GM21619 (cell line): ENCODE results near the gene LHX1.

Experiments used
- ATAC-seq: cut with Tn5 transposase; IDR thresholded peaks from one replicate; pipeline ENCODE4 v1.9.1; 2021; ENCODE audit not compliant: unreplicated experiment

Gene LHX1

DNA sequence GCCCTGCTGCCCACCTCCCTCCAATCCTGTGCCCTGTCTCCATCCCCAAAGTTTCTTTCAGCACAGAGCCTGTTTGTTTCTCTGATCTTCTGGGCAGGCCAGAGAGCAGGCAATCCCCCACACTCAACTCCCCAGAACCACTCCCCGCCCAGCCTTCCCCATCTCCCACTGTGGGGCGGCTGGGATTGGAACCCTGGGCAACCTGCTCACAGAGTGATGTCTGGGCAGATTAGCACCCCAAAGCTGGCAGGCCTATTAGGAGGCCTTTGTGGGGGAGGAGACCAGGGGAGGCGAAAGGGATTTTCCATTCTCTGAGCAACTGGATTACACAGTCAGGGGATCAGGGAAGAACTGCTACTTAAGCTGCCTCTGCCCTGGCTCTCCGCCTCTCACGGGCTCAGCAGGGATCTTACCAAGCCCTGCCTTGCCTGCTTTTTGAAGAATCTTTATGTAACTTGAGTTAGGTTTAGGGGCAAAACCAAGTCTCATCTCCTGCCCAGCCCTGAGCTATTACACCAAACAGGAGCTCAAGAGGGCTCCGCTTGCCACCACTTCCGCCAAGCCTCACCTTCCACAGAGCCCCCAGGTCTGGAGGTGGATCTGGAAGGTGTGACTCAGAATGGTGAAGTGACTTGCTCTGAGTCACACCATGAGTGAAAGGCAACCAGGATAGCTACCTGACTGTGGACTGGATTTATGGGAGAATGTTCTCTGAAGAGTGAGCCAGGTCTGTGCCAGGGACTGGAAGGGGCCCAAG, 16.0 kb upstream of the LHX1 start:
- ATAC-seq = no peak

DNA sequence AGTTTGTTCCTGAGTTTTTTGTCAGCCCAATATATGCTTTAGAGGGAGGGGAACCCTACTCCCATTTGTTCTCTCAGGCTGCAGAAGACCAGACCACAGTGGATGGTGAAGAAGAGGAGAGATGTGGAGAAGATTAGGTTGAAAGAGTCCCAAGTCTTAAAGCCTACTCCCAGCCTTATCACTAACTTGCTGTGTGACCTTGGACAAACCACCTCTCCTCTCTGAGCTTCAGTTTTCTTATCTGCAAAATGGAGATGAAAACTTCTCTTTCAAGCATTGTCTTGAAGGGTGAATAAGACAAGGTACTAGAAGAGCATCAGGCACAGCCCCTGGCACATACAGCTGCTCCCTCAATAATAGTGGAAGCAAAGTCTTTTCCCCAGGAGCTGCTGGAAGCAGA, 15.1 kb upstream of the LHX1 start:
- ATAC-seq = no peak

DNA sequence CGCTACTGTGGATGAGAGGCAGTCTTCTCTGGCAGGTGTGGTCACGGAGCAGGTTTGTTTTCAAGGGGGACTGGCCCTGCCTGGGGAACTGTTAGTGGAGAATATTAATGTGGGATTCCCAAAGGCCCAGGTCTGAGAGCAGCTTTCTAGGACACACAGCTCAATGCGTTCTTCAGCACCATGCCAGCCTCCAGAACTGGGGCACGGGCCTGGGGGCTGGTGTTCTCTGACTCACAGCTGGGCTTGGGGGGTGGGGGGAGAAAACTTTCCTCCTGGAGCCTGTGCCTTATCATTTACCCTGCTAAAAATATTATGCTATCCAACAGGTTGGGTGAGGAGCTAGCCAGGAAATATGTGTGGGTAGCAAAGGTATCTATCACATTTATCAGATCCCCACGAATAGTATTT, 13.5 kb upstream of the LHX1 start:
- ATAC-seq = no peak

DNA sequence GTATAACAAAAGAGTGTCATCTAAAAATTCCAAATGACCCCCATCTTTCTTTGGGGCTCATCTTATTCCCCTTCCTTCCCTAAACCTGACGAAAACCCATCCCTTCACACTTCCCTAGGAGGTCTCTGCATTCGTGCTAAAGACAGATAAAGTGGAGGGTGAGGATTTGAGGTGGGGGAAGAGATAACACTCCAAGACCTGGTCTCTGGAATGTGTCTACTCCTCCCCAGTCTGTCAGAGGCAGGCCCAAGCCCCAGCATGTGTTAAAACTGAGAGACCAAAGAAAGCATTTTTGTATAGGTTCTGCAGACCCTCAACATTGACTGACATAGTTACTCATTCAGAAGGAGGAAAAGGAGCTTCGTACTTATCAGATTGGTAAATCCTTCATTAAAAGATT, 11.0 kb upstream of the LHX1 start:
- no peak for ATAC-seq

DNA sequence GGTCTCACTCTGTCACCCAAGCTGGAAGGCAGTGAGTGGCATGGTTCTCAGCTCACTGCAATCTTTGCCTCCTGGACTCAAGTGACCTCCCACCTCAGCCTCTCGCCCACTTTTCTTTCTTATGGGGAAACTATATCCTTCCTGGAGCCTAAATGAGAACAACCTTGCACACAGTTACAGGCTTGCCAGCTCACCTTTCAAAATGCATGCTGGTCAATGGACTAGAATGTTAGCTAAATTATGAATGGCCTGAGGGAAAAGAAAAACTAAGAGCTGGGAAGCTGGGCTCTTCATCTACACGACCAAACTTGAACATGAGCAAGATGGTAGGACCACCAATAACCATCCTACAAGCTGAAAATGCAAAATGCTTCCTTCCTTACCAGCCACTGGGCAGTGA, 10.6 kb upstream of the LHX1 start:
- no peak for ATAC-seq

DNA sequence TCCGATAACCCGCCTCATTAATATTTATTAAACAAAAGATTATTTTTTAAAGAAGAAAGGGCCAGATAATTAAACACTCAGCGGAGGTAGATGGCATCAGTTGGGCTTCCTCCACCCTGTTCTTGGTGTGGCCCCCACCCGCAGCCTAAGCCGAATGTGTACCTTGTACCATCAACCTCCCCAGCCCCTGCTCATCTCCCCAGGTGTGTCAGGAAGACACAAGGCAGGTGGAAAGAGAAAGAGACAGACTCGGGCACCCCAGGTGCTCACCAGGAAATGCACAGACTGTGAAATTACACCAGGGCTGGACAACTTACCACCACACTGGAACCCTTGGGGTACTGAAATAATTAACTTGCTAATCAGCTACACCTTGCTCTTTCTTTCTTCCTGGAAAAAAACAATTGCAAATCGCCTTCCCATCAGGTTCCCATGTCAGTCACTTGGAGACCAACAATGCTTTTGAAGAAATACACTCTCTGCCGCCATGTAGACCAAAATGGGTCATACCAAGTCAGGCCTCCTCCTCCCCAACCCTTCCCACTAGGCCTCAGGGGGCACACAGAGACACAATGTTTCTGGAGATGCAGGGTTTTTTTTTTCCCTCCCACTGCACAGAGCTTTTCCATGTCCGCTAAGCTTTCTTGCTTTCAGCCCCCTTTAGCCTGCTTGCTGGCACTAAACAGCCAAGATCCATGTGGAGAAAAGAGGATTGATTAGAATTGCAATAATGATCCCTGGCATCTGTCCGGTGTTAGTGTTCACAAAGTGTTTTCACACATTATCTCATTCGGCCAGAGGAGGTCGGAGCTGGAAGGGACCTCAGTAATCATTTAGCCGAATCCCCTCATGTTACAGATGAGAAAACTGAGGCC, 8.6 kb upstream of the LHX1 start:
- ATAC-seq = no peak

DNA sequence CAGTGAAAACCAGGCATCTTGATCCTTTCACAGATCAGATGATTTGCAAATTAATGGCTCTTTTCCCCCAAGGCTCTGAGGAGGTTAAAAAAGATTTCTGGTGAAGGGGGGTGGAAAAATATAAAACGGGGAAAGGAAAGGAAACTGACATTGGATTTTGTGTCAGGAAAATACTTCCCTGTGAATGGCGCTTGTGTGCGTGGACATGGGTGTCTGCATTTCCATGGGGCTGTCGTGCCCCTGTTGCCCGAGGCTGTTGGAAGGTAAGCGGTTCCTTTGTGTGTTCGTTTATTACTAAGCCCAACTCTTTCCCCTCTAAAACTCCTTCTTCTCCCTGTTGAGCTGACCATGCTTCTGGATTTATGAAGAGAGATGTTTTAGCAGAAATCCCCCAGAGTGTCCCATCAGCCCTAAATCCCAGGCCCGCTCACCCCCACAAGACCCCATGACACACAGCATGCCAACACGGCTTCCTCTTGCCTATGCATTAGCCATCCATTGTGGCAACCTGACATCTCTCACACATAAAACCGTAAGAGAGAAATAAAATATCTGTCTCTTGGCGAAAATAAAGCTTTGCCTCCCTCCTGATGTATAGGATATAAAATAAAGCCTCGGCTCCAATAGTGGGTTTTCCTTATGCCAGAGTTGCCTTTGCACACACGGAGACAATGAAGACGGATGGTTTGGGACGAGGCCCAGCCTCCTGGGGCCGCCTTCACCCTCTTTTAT, 7.3 kb upstream of the LHX1 start:
- no peak for ATAC-seq

DNA sequence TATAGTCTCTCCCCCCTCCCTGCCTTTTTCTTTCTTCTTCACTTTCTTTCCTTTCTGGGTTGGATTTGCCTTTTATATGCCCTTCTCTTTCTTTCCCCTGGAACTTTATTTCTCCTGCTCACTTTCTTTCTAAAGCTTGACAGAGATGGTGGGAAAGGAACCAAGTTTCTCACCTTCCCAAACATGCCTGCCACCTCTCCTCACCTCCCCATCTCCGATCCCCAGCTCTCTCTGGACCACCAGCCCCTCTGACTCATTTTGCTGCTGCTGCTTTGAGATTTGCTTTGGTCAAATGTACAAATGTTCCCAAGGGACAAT, 6.7 kb upstream of the LHX1 start:
- no peak for ATAC-seq

DNA sequence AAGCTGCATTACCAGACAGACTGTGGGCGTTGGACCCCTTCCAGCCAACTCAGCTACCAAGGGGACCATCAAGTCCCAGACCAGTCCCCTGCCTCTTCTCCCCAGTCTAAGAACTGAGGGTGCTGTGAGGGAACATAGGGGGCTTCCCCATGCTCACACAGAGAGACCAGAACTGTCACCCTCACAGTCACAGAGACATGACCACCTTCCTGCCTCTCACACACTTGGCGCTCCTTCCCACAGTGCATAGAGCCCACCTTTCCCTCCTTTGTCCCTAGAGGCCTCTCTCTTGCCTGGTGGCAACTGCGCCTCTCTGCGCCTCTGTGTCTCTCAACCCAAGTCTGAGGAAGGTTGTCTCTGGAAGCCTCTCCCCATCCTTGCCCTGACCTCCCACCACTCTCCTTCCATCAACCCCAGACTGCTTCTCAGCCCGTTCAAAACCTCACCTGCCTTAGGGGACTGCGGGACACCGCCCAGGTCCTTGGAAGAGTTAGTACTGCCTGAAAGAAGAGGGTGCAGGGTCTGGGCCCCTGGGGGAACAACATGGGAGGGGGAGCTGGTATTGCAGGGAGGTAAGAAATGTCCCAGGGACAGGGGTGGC, 6.1 kb upstream of the LHX1 start:
- no peak for ATAC-seq

DNA sequence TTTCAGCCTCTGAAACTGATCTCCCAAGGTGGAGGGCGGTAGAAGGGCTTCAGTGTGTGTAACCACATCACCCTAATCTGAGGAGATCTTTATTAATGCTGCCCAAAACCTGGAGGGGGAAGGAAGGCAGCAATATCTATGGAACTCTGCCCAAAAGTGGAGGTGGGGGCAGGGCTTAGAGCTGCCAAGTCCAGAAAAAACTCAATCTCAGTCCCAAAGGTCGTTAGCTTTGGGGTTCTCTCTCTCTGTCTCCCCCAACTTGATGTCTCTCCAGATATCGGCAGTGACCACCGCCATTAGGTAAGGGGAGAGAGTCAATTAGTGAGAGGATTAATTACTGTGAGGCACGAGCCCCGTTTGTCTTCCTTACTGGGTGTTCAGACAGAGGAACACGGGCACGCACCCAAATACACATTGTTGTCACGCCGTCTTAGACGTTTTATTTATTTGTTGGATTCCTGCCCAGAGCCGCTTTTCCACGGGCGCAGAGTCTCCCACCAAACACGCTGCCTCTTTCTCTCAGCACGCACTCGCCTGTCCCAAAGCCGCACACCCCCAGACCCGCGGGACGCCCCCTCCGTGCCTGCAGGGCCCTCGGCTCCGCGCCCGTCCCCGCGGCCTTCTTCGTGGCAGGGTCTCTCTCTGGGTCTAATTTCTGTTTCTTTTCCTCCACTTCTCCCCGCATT, 5.4 kb upstream of the LHX1 start:
- no peak for ATAC-seq

DNA sequence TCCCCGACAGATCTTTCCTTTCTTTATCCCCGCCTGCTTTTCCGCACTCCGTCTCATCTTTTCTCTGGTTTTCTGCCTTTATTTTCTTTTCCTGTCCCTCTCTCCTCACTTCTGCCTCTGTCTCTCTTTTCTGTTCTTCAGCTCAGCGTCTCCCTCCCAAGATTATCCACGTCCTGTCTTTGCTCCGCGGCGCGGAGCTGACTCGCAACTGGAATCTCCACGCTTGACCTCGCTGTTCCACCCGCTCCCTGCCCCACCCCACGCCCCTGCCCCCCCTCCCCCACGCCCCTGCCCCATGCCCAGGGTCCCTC, 4.9 kb upstream of the LHX1 start:
- ATAC-seq = no peak

DNA sequence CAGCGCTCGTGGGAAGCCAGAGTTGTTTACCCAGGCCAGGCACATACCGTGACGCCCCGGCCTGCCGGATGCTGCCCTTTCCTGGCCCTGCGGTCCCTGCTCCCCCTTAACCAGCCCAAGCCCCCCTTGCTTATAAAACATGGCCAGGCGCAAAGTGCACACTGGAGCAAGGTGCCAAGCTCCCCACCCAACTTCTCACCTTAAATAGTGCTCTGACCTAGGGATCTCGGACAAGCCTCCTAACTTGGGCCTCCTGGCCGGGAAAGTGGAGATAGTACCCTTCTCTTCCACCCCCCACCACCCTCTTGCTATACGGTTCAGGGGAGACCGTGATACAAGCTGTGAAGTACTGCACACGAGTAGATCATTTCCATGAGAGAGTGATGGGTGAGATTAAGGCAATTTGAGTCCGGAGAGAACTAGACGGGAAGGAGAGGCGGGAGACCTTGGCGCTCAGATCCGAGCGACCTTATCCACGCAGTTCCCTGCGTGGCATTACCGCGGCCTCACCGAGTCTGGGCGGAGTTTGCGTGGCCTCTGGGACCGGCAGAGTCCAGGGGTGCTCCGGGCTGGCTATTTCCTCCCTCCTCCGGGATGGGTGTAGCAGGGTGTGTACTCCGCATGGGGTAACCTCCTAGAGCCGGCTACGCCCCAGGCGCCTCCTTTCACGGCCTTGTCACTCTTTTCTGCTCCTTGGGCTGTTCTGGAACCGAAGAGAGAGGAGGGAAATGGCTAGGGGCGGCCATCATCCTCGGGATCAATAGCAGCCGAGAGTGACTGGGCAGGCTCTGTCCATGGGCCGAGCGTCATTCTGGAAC, 4.4 kb upstream of the LHX1 start:
- no peak for ATAC-seq

DNA sequence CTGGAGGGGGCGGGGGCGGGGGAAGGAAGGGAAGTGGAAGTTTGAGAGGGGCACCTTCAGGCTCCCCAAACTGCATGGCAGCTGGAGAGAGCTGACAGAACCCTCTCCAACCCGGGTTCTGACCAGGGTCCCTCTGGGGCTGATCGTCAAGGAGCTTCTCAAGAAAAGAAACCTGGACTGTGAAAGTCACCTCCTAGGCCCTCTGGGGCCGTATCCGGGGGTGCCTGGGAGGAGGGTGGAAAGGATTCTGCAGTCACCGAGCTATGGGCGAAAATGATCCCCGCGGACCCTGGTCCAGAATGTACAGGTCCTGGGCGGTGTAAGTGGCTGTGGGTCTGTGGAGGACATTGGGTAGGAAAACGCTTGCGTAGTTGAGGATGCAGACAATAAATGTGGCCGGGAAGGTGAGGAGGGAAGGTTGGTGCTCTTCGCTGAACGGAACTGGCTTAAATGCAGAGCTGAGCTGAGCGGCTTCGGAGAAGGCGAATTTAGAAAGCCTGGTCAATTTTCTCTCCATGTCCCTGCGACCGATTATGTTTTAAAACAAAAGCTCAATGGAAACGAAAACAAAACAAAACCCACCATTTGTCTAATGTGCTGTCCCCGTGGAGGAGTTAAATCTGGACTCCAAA, 3.6 kb upstream of the LHX1 start:
- no peak for ATAC-seq

DNA sequence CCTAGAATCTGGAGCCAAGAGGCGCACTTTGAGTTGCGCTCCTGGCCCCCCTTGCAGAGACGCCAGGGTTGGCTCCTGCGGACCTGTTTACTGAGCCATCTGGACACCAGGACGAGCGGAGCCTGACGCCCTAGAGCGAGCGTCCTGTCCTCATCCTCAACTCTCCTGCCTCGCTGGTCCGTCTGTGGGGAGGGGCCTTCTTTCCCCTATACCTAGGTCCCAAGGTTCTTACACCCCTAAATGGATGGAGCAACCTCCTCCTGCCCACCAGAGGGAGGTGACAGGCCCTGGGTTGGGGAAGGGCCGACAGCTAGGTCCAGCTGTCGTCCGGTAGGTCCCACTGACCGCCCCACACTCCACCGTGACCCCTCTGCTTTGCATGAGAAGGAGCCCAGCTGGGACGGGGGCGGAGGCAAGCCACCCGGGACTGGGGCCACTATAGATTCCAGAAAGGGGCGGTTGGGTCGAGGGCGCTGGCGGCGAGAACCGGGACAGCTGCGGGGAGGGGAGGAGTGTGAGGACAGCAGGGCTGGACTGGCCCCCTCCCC, 3.1 kb upstream of the LHX1 start:
- ATAC-seq = no peak

DNA sequence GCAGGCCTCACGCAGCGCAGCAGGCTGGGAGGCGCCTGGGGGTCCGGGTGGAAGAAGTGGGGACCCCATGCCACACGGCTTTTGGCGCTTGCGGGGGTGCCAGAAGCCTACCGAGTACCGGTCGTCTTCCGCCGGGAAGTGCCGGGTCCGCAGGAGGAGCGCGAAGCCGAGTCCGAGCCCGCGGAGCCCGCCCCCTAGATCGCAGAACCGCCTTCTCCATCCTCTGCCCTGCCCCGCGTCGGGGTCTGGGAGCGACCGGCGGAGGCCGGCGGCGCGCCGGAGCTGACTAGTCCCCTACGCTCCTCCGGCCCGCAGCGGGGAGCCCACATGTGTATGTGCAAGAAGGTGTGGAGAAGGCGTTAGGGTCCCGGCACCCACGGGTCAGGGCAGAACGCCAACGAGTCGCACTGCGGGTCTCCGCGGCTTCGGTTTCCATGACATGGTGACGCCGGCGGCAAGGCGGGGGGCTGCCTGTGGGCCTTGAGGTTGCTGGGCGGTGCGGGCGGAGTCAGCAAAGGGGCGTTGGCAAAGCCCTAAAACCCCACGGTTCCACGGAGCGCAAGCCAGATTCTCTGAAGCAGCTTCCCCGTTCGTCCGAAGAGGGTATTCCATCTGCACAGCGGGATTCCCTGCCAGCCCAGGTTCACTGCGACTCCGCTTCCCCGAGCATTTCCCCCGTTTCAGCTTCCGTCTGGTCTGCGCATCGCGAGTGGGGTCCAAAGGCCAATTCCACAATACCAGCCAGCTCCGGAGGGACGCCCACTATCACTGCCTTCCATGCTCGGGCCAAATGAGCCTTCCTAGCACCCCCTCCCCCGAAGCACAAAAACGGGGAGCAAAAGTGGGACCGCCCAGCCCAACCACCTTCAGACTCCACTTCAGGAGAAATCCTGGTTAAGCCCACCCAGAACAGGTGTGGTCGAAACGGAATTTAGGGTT, 2.3 kb upstream of the LHX1 start:
- no peak for ATAC-seq

DNA sequence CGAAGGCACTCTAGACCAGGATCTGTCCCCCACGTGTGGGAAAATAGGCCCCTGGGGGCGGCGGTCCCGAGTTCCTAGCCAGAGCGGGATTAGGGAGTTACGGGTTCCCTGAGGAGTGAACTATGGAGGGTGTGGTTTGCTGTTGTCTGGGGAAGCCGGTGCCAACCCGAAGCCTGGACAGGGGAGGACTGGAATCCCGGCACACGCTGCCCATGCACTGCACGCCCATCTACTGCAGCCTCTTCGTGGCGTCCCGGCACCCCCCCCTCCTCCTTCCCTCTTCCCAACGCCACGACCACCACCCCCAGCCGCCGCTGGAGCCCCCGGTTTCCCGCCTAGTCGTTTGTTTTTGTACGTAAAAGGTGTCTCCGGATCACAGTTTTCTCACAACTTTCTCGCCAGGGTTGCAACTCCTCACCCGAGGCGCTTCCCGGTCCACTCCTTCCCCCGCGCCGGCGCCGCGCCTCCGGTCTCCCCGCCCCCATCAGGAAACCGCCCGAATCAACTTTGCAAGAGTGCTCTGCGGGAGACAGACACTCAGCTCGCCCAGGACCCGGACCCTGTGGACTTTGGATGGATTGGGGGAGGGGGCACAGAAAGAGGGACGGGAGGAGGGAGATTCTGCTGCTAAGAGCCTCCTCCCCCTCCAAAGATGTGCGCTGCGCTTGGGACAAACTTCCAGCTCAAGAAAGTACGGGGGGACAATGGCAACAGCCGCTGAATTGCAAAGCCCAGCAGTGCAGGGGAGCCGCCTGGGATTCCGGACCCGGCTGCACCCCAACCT, 1.4 kb upstream of the LHX1 start:
- no peak for ATAC-seq

DNA sequence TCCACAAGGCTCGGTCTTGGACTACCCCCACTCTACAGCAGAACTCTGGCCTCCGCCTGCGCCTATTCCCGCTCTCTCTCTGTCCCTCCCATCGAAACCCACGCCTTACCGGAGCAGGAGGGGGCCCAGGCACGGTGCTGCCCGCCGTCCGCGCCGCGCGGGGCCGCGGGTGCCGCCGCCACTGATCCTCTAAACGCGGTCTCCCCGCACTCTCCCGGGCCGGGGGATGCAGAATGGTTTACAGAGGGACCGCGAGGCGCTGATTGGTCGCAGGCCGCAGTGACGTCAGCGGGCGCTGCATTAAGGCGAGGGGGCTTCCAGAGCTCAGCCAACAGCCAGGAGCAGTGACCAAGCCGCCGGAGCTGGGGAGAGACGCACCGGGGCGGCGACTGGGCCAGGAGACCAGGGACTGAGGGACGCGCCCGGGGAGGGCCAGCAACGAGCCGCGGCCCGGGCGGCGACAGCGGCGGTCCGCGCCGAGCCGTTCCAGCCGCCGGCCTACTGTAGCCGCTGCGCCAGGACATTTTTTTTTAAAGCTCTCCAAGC, 747 bp upstream of the LHX1 start:
- no peak for ATAC-seq
